HG03565 (cell line): ENCODE measurements around the gene DPAGT1.
A peak's percentile ranks its signal among the peaks of the same experiment; 100 is the strongest.
"Not testable (repeated sequence)": the region's sequence is repeated elsewhere in the genome, so short reads cannot be mapped to it uniquely, and the experiment has no call there.

ENCODE experiments used
- ATAC-seq: cut with Tn5 transposase; IDR thresholded peaks from one replicate; pipeline ENCODE4 v1.9.1; 2021; ENCODE audit warnings: mild to moderate bottlenecking, moderate library complexity; ENCODE audit not compliant: unreplicated experiment

The DPAGT1 gene

GRCh38 chr11:119116235-119116594, 14.6 kb upstream of the DPAGT1 start:
- ATAC-seq, result no peak

- no peak for ATAC-seq
These were observed 14.0 kb upstream of the DPAGT1 start for GRCh38 chr11:119115484-119116234.

DNA sequence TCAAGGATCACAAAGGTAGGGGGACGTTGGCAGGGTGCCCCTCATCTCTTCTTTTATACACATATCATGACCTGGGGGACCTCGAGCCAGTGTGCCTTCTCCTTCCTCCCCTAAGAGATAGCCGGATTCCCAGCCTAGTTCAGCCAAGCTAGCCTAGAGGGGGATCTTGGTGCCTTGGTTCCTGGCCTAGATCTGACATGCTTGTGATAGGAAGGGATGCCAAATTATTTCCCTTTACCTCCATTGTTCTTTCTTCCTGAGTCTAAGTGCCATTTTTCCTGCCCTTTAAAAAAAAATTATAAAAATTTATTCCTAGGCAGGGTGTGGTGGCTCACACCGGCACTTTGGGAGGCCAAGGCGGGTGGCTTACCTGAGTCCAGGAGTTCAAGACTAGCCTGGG, 12.7 kb upstream of the DPAGT1 start:
- ATAC-seq, result no peak

DNA sequence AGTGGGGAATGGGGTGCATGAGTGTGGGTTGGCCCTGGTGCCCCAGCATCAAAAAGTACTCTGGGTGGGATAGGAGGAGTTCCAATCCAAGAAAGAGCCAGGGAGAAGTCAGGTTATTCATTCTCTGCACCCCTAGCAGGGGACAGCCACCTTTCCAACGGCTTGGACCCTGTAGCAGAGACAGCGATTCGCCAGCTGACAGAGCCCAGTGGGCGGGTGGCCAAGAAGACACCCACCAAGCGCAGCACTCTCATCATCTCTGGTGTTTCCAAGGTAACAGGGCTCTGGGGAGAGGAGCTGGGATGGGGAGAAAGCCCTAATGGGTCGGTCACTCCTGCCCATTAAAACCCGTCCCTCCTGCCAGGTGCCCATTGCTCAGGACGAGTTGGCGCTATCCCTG, 12.1 kb upstream of the DPAGT1 start:
- ATAC-seq, result no peak

DNA sequence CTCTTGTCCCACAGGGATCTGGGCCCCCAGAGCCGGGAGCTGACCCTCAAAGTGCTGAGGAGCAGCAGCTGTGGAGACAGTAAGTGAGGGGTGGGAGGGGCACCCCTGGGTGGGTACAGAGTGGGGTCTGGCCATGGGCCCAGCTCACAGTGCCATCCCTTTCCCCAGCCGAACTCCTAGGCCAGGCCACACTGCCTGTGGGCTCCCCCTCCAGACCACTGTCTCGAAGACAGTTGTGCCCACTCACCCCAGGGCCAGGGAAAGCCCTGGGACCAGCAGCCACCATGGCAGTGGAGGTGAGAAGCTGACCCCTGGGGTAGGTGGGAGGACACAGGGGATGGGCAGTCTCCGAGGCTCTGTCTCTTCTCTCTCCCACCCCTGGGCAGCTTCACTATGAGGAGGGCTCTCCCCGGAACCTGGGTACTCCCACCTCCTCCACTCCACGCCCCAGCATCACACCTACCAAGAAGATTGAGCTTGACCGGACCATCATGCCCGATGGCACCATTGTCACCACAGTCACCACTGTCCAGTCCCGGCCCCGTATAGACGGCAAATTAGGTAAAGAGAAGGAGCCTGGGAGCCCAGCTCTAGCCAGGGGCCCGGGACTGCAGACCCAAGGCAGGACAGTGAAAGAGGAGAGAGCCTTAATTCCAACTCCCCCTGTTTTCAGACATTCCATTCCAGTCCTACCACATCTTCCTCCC, 10.8 kb upstream of the DPAGT1 start:
- no peak for ATAC-seq

DNA sequence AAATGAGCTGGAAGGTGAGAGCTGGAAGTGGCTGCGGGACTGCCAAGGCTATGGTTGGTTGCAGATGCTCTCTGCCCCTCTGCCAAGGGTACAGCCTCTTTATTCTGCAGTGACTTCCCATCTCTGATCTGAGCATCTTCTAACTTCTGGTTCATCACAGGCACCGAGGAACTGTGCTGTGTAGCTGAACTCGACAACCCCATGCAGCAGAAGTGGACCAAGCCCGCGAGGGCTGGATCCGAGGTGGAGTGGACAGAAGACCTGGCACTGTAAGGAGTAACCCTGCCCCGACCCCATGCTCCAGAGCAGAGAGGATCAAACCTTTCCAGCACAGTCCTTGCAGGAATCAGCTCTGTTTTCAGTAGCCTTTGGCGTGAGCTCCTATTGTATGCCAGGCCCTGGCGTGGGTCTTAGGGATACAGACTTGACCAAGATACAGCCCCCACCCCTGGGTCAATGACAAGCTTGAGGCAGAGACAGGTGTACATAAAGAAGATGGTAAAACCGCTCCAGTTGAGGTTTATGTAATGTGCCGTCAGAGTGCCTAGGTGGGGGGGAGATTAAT, 9.8 kb upstream of the DPAGT1 start:
- ATAC-seq, result no peak

- ATAC-seq, result no peak
These were observed 8.8 kb upstream of the DPAGT1 start for GRCh38 chr11:119110439-119110838.

GRCh38 chr11:119109843-119110242, 8.2 kb upstream of the DPAGT1 start:
- no peak for ATAC-seq

GRCh38 chr11:119108857-119109221, 7.2 kb upstream of the DPAGT1 start:
- ATAC-seq, result no peak

DNA sequence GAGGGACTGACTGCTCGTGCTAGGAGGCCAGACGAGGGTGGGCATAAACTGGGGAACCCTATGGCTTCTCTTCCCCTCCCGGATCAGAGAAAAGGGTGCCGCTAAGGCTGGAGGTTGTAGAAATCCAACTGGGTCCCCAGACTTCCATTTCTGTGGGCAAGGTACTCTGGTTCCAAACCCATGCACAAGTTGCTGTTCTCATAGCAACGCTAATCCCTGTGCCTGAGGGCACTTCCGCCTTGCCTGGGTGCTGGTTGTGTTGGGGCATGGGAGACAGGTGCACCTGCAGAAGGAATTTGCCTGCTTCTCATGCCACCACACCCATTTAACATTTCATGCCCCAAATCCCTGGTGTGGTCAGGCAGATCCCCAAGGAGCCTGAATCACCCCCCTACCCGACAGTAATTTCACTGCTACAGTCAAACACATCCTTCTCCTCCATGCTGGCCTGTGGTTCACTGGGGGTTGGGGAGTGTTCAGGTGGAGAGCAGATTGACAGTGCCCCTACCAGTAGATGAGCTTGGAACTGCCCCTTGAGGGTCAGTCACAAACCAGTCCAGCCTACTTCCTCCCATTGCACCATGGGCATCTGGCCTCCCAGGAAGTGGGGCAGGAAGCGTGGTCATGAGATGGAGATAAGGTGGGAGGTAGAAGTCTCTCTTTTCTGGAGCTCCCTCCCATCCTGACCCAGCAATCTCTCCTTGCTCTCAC, 6.6 kb upstream of the DPAGT1 start:
- ATAC-seq, result no peak

- peak; percentile 16 for ATAC-seq
These were observed 6.0 kb upstream of the DPAGT1 start for GRCh38 chr11:119107538-119108145.

- ATAC-seq, result peak; percentile 46
These were observed 5.2 kb upstream of the DPAGT1 start, which contains the start of gene C2CD2L for GRCh38 chr11:119106564-119107537. Gene C2CD2L, plus strand, starts transcription at chr11:119107344. Its CDS starts 398 bp downstream, at chr11:119107742.

GRCh38 chr11:119103793-119104192, 2.1 kb upstream of the DPAGT1 start:
- ATAC-seq, result no peak

DNA sequence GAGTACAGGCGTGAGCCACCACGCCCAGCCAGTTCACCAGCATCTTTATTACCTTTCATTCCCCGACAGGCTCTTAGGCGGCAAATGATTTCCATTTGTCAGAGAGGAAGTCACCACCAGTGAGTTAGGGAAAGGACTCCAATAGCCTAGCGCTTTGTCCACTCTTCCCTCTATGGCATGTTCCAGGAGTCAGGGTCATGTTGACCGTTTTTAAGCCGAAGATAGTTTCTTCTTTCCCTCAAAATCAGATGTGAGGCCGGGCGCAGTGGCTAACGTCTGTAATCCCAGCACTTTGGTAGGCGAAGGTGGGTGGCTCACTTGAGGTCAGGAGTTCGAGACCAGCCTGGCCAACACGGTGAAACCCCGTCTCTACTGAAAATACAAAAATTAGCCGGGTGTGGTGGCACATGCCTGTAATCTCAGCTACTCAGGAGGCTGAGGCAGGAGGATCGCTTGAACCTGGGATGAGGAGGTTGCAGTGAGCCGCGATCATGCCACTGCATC, 1.6 kb upstream of the DPAGT1 start:
- ATAC-seq, result not testable (repeated sequence)

- ATAC-seq, result peak; percentile 3
These were observed 477 bp downstream of the DPAGT1 start for GRCh38 chr11:119100994-119101758.

DNA sequence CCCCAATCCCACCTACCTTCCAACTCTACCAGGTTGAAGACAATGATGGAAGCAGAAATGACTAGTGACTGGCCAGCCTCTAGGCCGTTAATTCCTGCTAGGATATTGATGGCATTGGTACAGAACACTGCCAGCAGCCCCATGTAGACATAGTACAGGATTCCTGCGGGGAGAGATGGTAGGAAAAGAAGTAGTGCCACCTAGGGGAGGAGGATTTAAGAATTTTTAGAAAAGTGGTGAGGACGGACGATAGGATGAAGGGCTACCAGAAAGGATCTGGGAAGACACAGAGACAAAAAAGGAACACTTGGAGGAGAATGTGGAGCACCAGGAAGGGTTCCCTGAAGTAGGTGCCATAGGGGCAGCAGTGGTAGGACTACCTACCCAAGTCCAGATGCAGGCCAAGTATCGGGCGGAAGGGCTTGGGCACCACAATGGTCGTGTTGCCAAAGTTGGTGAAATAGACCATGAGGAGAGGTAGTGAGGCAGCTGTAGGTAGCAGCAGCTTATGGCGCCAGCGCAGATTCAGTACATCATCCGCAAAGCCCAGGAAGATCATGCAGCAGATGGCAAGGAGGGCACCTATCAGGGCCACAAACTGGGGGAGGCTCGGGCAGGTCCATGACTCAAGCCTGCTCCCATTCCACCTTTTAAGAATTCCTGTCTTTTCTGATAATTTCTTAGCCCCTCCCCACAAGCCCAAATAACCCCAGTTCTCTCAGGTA, 1.2 kb downstream of the DPAGT1 start:
- ATAC-seq, result no peak

GRCh38 chr11:119099711-119100110, 1.9 kb downstream of the DPAGT1 start:
- ATAC-seq, result no peak
